Muscle of arm (tissue), 12 donors: ENCODE data around the gene HELZ. TPM values are rescaled to one million over a fixed set of nuclear protein-coding genes. Genes with fewer than 3 reads are reported as not detected.
A peak's percentile ranks its signal among the peaks of the same experiment; 100 is the strongest.
"Not testable (repeated sequence)": the region's sequence is repeated elsewhere in the genome, so short reads cannot be mapped to it uniquely, and the experiment has no call there.

Experiments
- DNase-seq: peaks from one replicate; pipeline ENCODE4 v3.0.0-alpha.2; 2013
- polyA plus RNA-seq, 12 donors: library from polyadenylated mRNA; unstranded; fragments of 120-200 nt; gene quantifications; one replicate each; pipeline ENCODE4 v1.2.1, GENCODE V29; 2013; ENCODE audit not compliant: insufficient read length in 12 of 12

Gene HELZ
- polyA plus RNA-seq, 12 donors: 21.2 to 30.3 (median 25.7) TPM; not detected in 1

DNA sequence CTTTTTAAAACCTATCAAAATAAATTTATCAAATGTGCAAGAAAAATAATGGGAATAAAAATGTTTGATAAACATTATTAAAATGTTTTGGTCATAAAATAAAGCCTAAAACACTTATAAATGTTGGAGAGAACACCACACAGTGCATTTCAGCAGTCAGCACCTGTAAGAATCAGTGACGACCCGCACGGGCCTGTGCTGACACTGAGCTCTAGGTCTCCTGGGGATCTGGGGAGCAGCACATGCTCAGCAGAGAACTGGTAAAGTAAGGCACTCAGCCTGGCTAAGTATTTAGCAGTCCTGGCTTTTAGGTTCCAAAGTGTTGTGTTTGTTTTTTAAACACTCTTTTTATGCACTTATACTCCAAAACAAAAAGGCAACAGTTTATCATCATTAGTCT is 46.9 kb downstream of the HELZ start:
- DNase-seq: no peak

DNA sequence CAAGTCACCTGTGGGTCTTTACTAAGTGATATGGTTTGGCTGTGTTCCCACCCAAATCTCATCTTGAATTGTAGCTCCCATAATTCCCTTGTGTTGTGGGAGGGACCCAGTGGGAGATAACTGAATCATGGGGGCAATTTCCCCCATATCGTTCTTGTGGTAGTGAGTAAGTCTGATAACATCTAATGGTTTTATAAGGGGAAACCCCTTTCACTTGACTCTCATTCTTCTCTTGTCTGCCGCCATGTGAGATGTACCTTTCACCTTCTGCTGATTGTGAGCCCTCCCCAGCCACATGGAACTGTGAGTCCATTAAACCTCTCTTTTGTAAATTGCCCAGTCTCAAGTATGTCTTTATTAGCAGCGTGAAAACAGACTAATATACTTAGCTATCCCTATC is 48.0 kb downstream of the HELZ start:
- not testable (repeated sequence) for DNase-seq

DNA sequence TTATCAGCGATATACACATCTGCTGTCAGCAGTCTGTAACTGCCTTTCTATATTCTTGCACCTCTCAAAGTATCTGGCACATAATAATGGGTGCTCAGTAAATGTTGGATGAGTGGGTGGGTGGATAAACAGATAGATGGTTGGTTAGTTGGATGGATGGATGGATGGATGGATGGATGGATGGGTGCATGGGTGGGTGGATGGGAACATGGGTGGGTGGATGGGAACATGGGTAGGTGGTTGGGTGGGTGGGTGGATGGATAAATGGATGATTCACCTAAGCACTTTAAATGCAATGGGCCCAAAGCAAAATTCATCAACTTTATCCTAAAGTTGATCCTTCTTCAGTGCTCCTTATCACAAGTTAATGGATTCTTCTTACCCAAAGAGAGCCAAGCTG is 48.6 kb downstream of the HELZ start:
- DNase-seq: no peak

DNA sequence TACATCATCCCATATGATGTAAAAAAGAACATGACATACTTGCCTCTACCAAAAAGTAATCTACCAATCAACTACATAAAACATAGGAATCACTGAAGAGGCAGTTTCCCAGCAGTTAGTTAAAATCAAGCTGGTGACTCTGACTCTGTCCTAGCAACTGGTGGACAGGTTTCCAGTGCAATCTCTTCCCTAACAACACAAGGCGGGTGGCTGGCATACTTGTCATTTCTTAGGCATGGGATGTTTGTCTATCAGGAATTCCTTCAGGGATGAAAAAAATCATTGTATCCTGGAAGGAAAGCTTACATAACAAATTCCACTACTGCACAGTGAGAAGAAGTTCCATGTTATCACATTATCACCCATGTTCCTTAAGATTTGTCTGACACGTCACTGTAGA is 50.9 kb downstream of the HELZ start:
- no peak for DNase-seq

DNA sequence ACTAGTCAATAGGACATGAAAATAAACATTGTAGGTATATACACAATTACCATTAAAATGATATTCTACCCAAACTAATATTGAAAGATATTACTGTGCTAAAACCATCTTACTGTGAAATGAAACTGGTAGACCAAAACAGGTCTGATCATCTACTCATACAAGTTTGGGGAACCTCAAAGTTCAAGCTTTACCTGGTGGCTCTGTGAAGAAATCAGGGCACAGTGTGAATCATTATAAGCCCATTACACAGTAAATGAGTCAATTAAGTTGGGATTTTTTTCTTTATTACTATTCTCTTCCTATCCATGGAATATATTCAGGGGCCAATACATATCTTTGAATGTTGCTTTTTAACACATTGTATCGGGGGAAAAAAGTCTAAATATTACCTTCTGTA is 57.1 kb downstream of the HELZ start:
- DNase-seq: no peak

DNA sequence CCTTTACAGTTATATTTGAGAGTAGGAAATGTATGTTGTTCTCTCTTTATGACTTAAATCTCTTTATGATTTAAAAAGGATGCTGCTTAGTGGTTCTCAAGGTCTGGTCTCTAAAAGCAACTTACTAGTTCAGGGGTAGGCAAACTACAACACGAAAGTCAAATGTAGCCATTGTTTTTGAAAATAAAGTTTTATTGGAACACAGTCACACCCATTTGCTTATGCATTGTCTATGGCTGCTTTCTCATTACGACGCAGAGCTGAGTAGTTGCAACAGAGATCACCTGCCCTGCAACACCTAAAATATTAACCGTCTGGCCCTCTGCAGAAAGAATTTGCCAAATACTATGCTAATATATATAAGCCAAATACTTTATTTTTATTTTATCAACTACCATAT is 58.2 kb downstream of the HELZ start:
- no peak for DNase-seq

DNA sequence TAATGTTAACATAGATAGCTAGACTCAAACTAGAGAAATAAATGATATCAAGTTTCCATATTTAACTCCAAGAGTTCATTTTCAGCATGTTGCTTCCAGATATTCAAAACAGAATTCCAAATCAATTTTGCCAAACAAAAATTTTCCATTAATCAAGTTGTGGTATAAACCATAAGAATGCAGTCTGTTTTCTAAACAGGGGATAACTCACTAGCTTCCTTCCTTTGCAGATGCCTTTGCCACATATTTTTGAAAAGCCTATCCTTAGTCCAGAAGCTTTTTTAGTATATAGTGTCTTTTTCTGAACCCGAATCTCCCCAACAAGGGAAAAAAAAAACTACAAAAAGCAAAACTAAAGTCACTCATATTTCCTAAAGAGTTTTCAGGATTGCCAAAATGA is 61.5 kb downstream of the HELZ start:
- DNase-seq: no peak

DNA sequence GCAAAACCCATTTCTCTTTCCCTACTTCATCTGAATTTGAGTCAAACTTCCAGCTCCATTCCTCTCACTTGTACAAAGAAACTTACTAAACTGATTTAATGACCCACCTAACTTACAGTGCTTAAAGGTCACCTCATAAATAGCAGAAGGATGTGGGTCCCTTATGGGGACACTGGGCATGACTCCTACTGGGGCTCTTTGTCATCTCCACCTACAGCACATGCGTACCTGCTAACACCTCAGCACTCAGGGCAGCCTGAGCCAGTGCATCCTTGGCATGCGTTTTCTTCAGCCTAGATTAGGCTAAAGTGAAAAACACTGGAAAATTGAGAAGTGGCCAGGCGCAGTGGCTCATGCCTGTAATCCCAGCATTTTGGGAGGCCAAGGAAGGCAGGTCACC is 63.2 kb downstream of the HELZ start:
- no peak for DNase-seq

DNA sequence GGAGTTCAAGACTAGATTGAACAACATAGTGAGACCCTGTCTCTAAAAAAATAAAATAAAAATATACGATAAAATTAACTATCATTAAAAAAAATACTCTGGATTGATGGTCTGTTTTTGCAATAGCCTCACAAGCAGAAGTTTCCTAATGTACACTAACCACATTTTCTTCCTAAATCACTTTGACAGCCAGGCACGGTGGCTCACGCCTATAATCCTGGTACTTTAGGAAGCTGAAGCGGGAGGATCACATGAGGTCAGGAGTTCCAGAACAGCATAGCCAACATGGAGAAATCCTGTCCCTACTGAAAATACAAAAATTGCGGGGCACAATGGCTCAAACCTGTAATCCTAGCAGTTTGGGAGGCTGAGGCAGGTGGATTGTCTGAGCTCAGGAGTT is 64.7 kb downstream of the HELZ start:
- no peak for DNase-seq

DNA sequence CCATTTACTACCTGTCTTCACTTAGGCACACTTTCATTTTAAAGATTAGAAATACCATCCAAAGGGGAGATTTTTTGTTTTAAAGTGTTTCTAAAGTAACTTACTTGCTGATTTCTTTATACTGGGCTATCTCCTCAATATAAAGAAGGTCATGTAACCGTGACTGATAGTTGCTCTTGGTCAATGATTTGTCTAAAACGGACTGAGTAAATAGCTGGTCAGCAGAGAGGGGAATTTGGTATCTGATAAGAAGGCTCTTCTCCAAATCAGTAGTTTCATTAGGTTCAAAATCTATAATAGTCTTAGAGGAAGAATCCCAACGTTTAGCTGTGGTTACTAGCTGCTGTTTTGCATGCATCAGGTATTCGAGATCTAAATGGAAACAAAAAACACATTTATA is 66.4 kb downstream of the HELZ start:
- no peak for DNase-seq

DNA sequence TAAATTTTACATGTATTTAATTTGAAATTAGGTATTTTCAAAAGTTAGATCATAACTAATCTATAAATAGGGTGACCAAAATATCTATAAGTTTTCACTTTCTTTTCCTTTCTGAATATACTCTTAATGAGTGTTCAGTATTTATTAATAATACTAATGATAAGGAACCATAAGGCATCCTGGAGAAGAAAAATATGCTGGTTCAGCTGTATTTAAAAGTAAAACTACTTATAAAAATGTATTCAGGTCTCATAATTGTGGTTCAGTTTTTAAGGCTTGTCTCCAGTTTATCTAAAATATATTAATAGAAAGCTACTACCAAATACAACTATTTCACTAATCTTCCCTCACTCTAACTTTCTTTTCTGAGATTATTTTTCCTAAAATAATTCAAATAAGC is 67.3 kb downstream of the HELZ start:
- no peak for DNase-seq

DNA sequence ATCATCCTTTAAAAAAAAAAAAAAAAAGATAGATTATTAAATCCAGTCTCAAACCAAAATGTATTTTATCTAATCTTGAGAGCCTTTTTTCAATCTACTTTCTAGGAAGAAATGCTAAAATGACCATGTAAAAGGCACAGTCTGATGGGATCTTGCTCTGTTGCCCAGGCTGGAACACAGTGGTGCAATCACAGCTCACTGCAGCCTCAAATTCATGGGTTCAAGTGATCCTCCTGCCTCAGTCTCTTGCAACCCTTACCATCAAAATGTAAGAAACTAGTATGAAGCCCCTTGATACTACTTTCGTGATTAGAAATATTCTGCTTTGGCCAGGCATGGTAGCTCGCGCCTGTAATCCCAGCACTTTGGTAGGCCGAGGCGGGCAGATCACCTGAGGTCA is 70.8 kb downstream of the HELZ start:
- no peak for DNase-seq

DNA sequence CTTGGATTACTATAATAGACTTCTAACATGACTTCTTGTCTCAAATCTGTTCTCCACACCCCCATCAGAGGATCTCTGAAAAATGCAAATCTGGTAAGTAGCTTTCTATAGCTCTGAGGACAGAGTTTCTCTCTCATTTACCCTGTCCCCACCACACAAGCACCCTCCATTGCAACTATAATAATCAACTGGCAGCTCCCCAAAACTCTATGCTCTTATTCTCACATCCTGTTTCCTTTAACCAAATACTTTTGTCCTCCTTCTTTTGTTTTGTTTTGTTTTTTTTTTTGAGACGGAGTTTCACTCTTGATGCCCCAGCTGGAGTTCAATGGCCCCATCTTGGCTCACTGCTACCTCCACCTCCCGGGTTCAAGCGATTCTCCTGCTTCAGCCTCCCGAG is 73.4 kb downstream of the HELZ start:
- DNase-seq: no peak

DNA sequence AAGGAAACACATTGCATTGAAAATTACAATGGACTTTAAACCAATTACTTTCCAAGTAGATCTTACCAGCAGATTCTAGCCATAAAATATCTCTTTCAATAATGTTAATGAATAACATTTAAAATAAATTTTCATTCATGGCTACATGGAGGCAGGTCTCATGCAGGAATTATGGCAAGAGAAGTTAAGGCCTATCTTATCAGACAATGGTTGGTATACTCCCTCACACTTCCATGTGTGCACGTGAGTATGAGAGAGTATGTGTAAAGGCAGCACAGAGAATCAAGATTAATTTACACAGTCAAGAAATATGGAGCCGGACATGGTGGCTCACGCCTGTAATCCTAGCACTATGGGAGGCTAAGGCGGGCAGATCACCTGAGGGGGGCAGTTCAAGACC is 76.5 kb downstream of the HELZ start:
- DNase-seq: no peak

DNA sequence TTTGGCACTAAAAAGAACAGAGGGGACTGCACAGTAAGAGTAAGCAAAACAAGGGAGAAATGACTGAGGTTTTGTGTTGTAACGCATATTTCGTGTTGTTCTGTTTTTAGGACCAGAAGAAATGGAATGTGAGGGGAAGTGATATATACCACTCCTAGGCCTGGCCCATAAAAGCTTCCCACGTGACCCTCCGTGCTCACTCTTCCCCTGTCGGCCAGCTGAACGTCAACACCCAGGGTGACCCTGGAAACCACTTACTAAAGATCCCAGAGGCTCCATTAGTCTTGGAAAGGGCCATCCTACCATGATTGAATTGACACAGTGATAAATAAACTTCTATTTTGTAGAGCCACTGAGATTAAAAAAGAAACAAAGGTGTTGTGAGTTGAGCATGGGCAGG is 79.8 kb downstream of the HELZ start:
- DNase-seq: peak; percentile 15

DNA sequence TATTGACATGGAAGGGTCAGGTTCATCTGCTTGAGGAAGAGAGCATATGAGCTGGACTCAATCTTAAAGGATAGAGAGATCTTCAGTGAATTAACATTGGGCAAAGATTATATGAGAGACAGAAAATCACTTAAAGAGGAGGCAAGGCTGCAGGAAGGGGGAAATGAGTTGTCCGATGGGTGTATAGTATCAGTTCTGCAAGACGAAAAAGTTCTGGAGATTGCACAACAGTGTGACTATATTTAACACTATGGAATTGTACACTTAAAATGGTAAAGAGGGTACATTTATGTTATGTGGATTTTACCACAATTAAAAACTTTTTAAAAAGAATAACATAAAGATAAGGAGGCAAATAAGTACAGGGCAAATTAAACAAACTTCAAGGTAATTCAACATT is 80.7 kb downstream of the HELZ start:
- no peak for DNase-seq

DNA sequence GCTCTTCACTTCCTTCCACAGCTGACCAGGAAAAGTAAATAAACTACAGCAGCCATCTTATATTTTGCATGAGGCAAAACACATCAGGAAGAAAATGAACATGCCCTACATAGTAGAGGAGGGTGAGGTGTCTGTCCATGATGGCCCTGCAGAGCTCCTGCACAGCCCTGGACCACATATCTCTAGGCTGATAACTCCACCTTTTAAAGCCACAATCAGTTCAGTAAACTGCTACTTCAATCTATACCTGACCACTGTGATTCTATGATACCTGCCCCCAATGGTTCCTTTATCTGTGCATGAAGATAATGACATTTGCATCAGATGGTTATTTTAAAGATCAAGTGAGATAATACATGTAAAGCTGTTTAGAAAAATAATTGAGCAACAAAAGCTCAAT is 82.2 kb downstream of the HELZ start:
- no peak for DNase-seq

DNA sequence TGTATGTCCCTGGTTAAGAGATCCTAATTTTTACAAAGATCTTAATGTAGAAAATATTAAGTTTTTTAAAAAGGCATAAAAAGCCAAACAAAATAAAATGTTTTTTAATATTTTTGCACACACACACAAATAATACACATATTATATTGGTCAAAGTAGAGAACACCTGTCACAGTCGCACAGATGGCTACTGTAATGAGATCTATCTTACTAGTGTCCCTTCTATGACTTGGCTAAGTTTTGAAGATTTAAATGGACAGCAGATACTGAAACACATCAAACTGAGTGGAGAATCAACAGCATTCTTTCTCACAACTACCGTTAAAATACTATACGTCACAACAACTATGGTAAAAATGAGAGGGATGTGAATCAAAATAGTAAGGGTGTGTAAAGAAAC is 83.4 kb downstream of the HELZ start:
- DNase-seq: no peak

DNA sequence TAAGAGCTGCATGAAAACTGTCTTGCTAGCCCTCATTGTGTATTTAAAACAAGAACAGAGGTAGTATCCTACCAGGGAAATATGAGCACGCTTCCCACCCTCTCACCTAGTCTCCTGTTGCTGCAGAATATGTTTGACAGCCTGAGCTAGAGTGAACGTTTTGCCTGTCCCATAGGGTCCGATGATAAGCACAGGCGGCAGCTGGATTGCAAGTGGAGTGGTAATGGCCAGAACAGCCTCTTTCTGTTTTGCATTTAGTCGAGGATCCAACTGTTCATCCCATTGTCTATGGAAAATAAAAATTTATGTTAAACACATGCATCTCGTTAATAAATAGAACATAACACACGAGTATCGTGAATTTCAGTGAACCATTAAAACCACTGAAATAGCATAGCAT is 84.2 kb downstream of the HELZ start:
- no peak for DNase-seq

DNA sequence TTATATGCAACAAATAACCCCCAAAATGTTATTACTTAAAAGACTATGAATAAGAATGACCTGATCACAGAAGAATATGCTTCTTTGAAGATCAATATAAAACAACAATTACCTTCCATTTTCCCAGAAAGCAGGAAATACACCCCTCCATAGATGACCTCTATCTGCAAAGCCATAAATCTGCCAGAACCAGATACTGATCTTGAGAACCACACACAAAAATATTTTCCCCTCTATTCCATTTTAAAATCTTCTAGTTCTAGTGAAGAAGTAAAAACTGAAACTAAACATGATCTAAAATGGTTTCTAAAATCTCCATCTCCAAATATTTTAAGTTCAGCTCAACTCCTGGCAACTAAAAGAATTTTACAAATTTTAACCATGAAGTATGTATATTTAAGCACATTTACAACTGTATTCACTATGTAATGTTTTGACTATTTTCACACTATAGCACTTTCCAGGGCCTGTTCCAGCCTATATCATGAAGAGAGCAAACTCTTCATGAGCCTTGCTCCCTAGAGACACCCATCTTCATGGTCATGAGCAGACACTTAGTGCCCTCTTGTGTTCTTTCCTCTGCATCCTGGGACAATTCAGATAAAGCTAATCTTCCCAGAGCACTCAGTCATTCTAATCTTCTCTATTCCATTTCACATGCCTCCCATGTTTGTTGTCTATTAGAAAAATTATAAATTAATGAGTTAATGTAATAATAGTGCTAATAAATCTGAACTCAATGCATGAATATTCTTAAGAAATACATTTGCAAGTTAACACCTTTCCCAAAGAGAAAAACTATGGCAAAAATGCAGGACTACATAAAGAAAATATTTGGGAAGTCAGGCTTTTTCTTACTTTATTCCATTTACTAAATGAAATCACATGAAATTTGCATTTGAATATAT is 87.0 kb downstream of the HELZ start:
- DNase-seq: peak; percentile 15

DNA sequence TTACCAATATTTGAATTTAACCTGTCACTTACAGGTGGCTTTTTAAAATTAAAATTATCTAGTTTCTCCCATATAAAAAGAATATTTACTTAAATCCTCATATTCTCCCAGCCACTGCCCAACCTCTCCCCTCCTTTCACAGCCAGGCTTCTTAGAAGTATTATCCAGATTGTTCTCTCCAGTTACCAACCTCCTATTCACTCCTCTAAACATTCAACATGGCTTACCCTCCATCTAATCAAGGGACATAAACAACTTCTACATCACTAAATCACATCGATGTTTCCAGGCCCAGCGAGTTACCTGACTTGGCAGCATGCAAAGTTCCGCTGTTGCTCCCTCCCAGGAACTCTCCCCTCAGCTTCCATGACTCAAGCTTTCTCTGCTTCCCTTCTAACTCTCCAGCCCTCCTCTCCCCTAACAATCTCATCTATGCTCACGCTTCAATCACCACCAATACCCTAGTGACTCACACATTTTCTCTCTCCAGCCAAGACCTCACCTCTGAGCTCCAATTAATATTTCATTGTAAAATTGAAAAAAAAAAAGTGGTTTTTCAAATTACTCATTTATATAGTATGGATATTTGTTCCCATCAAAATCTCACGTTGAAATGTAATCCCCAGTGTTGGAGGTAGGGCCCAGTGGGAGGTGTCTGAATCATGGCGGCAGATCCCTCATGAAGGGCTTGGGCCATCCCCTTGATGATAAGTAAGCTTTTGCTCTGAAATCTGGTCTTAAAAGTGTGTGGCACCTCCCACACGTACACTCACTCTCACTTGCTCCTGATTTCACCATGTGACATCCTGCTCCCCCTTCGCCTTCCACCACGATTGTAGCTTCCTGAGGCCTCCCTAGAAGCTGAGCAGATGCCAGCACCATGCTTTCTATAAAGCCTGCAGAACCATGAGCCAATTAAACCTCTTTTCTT is 88.5 kb downstream of the HELZ start:
- no peak for DNase-seq

DNA sequence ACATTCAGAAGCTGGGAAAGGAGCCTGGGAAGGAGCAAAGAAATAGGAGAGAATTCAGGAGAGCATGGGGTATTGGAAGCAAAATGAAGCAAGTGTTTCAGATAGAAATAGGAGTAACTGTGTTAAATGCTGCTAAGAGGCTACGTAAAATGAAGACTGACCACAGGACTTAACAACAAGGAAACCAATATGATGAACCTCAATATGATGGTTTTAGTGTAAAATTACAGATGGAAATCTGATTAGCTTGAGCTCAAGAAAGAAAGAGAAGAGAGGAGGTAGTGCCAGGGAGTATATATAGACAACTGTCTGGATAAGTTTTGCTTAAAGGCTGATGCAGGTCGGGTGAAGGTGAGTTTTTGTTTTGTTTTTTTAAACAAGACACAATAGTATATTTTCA is 92.2 kb downstream of the HELZ start:
- DNase-seq: no peak

DNA sequence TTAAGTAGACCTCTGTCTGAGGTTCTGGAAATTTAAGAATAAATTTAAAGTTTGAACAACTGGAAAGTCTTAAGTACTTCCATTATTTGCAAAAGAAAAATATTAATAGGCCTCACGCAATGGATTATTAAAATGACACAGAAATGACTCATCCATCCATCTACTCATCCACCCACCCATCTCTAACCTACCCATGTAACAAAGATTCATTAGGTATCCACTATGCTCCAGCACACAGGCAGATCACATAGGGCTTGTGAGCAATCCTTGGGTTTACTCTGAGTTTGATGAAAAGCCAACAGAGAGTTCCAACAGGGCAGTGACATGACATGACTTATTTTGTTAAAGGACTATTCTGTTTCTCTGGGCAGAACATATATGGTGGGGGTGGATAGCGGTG is 93.3 kb downstream of the HELZ start:
- DNase-seq: no peak
